GM12892 (cell line): ENCODE results near the gene SLC25A13.

ENCODE experiments used
- POLR2A ChIP-seq: IDR thresholded peaks from 2 replicates; pipeline ENCODE4 v1.6.1; 2011; ENCODE audit warnings: low read depth, low read length, control low read depth
- POLR2AphosphoS5 ChIP-seq: IDR thresholded peaks from 2 replicates; pipeline ENCODE4 v1.6.1; 2011; ENCODE audit warnings: low read depth, low read length, control low read depth
- TAF1 ChIP-seq: IDR thresholded peaks from 2 replicates; pipeline ENCODE4 v1.6.1; 2011; ENCODE audit warnings: low read depth, mild to moderate bottlenecking, control low read depth, low read length, borderline replicate concordance

GRCh38 chr7:96303105-96303685, 18.7 kb downstream of the SLC25A13 start:
- TF ChIP-seq POLR2AphosphoS5 (no peak), POLR2A (no peak), TAF1 (no peak)
